Transverse colon (tissue), 3 donors: ENCODE measurements around the gene TMEM132C.

Experiments
- CTCF ChIP-seq, 5 experiments: fragments of 200-600 bp in 3 of 5; fragments of 450-650 bp in 2 of 5; sonication (generic) in 3 of 5; IDR thresholded peaks; 1 replicate in 2 of 5; 2 replicates in 3 of 5; pipeline ENCODE4 v1.5.1; 2016 to 2017; ENCODE audit warnings: antibody characterized with exemption in 5 of 5, inconsistent platforms in 3 of 5, mild to moderate bottlenecking in 2 of 5, moderate library complexity in 1 of 5
- POLR2A ChIP-seq: fragments of 450-650 bp; IDR thresholded peaks from one replicate; pipeline ENCODE4 v1.6.1; 2016; ENCODE audit warnings: antibody characterized with exemption, mild to moderate bottlenecking, moderate library complexity

DNA sequence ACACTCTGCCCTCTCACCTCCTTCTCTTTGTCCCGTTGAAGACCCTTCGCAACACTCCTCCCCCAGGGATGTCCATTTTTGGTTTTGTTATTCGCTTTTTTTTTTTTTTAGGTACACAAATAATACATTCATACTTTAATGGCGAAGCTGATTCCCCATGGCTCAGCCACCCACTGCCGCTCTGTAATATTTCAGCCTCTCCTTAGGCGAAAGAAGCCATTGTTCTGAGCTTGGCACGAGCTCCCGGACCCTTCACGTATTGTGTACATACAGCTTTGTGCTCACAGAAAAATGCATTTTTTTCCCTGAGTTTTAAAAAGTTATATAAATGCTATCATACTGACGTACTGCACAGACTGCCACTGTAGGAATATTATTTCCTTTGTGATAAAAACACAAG, 115.0 kb downstream of the TMEM132C start:
- TF ChIP-seq CTCF (IDR thresholded peaks at IDR 0.05), result no peak
- no peak for TF ChIP-seq POLR2A
